Activated T-cell treated with anti-CD3 and anti-CD28 coated beads, Interleukin-2, amount 50 U/mL, for 72 hours (primary cell): ENCODE results near the gene PAXX. TPM values are rescaled to one million over a fixed set of nuclear protein-coding genes. Genes with fewer than 3 reads are reported as not detected.

Source experiments
- ATAC-seq, 2 donors: fragments of 150-1000 bp; cut with Tn5 transposase; replicated peaks in 1 of 2; 2 replicates each; pipeline ENCODE4 v1.10.0; 2021; ENCODE audit warnings: moderate library complexity in 2 of 2, mild to moderate bottlenecking in 1 of 2
- DNase-seq, 2 donors: peaks; one replicate each; pipeline ENCODE4 v3.0.0; 2021 to 2022; ENCODE audit warnings: mixed read lengths in 1 of 2
- H3K27ac Mint-ChIP-seq: one replicate; pipeline ENCODE4 v1.8.0; 2022; ENCODE audit warnings: mild to moderate bottlenecking, moderate library complexity, mixed read lengths
- H3K27me3 Mint-ChIP-seq: one replicate; pipeline ENCODE4 v1.8.0; 2022; ENCODE audit warnings: low read depth, mixed read lengths
- H3K36me3 Mint-ChIP-seq, 2 donors: one replicate each; pipeline ENCODE4 v1.8.0; 2022; ENCODE audit warnings: mixed read lengths in 2 of 2, mild to moderate bottlenecking in 1 of 2; ENCODE audit not compliant: insufficient read depth in 2 of 2
- H3K4me1 Mint-ChIP-seq: one replicate; pipeline ENCODE4 v1.8.0; 2022; ENCODE audit warnings: low read depth, mixed read lengths
- H3K4me3 Mint-ChIP-seq, 2 donors: one replicate each; pipeline ENCODE4 v1.8.0; 2022; ENCODE audit warnings: mild to moderate bottlenecking in 2 of 2, mixed read lengths in 2 of 2, moderate library complexity in 2 of 2
- H3K9me3 Mint-ChIP-seq, 2 donors: one replicate each; pipeline ENCODE4 v1.8.0; 2022; ENCODE audit warnings: mixed read lengths in 2 of 2
- total RNA-seq, 2 donors: library from RNA; stranded (reverse); gene quantifications; one replicate each; pipeline ENCODE4 v1.2.3, GENCODE V29; 2022

PAXX gene
- total RNA-seq, 2 donors from 2014 or later = 51.8 to 56.9 TPM

DNA sequence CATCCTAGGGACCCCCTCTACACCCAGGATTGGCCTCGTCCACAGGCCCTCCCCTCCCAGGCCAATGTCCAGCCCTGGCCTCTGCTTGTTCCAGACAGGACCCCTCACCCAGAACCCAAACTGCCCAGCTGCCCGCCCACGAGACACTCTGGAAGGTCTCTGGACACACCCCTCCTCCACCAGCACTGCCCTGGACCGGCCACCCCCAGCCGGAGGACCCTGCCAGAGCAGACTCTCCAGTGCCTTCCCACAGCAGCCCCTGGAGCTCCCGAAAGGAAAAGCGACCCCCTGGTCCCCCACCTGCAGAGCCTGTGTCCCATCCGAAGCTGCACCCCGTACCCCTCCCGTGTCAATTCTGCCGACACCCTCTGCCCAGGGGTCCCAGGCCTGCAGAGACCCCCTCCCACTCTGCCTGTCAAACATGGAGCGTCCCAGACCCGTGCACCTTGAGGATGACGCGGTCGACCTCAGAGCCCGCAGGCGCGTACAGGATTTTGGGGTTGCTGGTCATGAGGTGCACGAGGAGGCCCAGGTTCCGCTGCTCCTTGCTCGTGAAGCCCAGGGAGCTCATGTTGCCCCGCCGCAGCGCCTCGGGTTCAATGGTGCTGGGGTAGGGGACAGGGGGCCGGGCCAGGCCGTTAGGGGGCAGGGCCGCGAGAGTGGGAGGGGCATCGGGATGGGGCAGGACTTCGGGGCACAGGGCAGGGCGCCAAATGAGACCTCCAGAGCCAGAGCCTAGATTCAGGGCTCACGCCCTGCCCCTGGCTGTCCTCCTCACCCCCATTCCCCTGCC lies 27.9 kb downstream of the PAXX start:
- ATAC-seq = no peak
- H3K4me1 Mint-ChIP-seq = no peaks in the 10 kb centered on the region
- H3K9me3 Mint-ChIP-seq = no peaks in the 10 kb centered on the region
- no peak overlapping the region for H3K4me3 Mint-ChIP-seq
- no peaks in the 10 kb centered on the region for H3K36me3 Mint-ChIP-seq
- DNase-seq = no peak
- no peak overlapping the region for H3K27ac Mint-ChIP-seq
- H3K27me3 Mint-ChIP-seq = no peaks in the 10 kb centered on the region

GRCh38 chr9:137020771-137021567 lies 28.7 kb downstream of the PAXX start:
- no peak for ATAC-seq
- Mint-ChIP-seq H3K27me3 (no peaks in the 10 kb centered on the region), H3K4me1 (no peaks in the 10 kb centered on the region), H3K27ac (no peak overlapping the region), H3K9me3 (no peaks in the 10 kb centered on the region), H3K36me3 (no peaks in the 10 kb centered on the region), H3K4me3 (no peak overlapping the region)
- DNase-seq = no peak

- Mint-ChIP-seq H3K4me3 (no peak overlapping the region), H3K27ac (no peak overlapping the region), H3K9me3 (no peaks in the 10 kb centered on the region), H3K36me3 (no peaks in the 10 kb centered on the region), H3K27me3 (no peaks in the 10 kb centered on the region), H3K4me1 (no peaks in the 10 kb centered on the region)
- no peak for DNase-seq
- peak in 1 of 2 donors; percentile 10 for ATAC-seq
These were observed 29.4 kb downstream of the PAXX start for GRCh38 chr9:137021568-137021978.

DNA sequence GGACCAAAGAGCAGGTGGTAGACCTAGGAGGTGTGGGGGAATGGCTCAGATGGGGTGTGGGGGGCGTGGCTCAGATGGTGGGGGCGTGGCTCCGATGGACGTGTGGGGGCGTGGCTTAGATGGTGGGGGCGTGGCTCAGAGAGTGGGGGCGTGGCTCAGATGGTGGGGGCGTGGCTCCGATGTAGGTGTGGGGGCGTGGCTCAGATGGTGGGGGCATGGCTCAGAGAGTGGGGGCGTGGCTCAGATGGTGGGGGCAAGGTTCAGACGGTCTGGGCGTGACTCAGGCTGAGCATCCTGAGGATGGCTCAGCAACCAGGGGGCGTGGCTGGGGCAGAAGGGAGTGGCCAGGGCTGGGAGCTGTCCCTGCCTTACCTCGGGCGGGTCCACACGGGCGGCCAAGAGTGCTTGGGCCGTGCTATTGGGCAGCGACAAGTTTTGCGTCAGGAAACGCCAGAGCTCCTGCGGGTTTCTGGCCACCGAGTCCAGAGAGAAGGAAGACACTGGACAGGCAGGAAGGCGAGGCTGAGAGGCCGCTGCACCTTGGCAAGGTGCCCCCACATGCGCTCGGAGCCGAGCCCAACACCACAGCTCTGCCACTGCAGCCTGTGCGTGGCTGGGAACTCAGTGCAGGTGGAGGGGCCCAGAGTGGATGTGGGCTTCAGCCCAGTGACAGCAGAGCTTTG lies 29.9 kb downstream of the PAXX start:
- H3K9me3 Mint-ChIP-seq = no peaks in the 10 kb centered on the region
- ATAC-seq = peak; percentile 89 to 93

DNA sequence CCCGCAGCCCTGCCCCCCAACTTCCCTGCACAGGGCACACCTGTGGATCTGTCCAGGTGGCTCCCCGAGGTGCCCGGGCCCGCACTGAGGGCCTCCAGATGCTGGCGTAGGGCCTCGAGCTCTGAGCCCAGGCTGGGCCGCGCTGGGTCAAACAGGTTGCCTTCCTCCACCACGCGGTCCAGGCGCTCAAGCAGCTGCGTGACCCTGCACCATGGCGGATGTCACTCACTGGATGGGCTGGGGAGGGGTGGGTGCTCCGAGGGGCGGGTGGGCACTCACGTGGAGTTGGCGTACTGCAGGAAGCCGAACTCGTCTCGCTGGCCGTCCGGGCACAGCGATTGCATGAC lies 30.4 kb downstream of the PAXX start:
- ATAC-seq = peak in 1 of 2 donors; percentile 1
- no peaks in the 10 kb centered on the region for H3K36me3 Mint-ChIP-seq
- no peak overlapping the region for H3K27ac Mint-ChIP-seq
- no peak for DNase-seq
- H3K4me3 Mint-ChIP-seq = no peak overlapping the region
- H3K9me3 Mint-ChIP-seq = no peaks in the 10 kb centered on the region
- no peaks in the 10 kb centered on the region for H3K4me1 Mint-ChIP-seq
- no peaks in the 10 kb centered on the region for H3K27me3 Mint-ChIP-seq

More for the DNA sequence above, 29.9 kb downstream of the PAXX start:
- H3K27ac Mint-ChIP-seq = no peak overlapping the region
- H3K4me3 Mint-ChIP-seq = no peak overlapping the region
- no peaks in the 10 kb centered on the region for H3K27me3 Mint-ChIP-seq
- peak; percentile 88 for DNase-seq
- no peaks in the 10 kb centered on the region for H3K36me3 Mint-ChIP-seq
- H3K4me1 Mint-ChIP-seq = no peaks in the 10 kb centered on the region

GRCh38 chr9:137023157-137023556 lies 30.9 kb downstream of the PAXX start:
- Mint-ChIP-seq H3K4me3 (no peak overlapping the region), H3K36me3 (no peaks in the 10 kb centered on the region), H3K9me3 (no peaks in the 10 kb centered on the region), H3K27me3 (no peaks in the 10 kb centered on the region), H3K27ac (no peak overlapping the region), H3K4me1 (no peaks in the 10 kb centered on the region)
- DNase-seq = no peak
- no peak for ATAC-seq

DNA sequence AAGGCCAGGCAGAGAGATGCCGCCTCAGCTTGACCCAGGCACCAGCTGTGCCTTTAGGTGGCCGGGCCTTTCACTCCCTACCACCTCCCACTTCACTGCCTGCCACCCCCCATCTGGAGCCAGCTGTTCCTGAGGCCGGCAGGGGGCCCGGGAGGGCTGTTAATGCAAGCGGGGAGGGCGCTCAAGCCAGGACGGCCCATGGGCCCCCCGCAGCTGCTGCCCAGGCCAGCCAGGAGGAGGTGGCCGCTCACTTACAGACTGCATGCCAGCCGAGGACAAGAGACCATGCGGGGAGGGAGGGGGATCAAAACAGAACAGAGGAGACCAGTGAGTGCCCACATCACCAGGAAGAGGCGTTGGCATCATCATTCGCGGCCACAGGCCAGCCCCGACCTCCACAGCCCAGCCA lies 31.4 kb downstream of the PAXX start:
- ATAC-seq (no peak), DNase-seq (no peak)
- no peak overlapping the region for H3K4me3 Mint-ChIP-seq
- no peaks in the 10 kb centered on the region for H3K36me3 Mint-ChIP-seq
- H3K27me3 Mint-ChIP-seq = no peaks in the 10 kb centered on the region
- no peaks in the 10 kb centered on the region for H3K4me1 Mint-ChIP-seq
- no peak overlapping the region for H3K27ac Mint-ChIP-seq
- no peaks in the 10 kb centered on the region for H3K9me3 Mint-ChIP-seq

- DNase-seq = no peak
- H3K9me3 Mint-ChIP-seq = no peaks in the 10 kb centered on the region
- peaks cover 18% of the 10 kb centered on the region for H3K4me1 Mint-ChIP-seq
- no peaks in the 10 kb centered on the region for H3K27me3 Mint-ChIP-seq
- no peak overlapping the region for H3K27ac Mint-ChIP-seq
- no peak for ATAC-seq
- H3K36me3 Mint-ChIP-seq = no peaks in the 10 kb centered on the region
- no peak overlapping the region for H3K4me3 Mint-ChIP-seq
These were observed 33.3 kb downstream of the PAXX start for GRCh38 chr9:137025517-137025966.

- DNase-seq = no peak
- Mint-ChIP-seq H3K4me1 (peaks cover 24% of the 10 kb centered on the region), H3K4me3 (no peak overlapping the region), H3K9me3 (no peaks in the 10 kb centered on the region), H3K36me3 (no peaks in the 10 kb centered on the region), H3K27me3 (no peaks in the 10 kb centered on the region), H3K27ac (no peak overlapping the region)
- ATAC-seq = no peak
These were observed 34.2 kb downstream of the PAXX start for GRCh38 chr9:137026384-137026783.

DNA sequence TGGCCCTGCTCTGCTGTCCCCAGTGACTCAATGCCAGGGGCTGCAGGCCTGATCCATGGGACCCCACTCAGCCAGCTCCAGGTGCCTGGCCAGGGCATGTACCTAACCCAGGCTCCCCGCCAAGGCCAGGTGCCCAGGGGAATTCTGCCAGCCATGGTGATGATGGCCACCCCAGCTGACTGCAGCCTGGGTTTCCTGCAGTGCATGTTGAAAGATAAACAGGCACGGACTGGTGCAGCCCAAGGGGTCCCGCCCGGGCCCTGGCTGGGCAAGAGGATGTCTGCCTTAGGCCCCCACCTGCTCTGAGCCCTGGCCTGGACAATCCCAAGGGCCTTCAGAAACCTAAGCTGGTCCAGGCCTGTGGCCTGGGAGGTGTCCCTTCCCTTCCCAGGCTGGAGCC lies 34.6 kb downstream of the PAXX start:
- Mint-ChIP-seq H3K4me1 (peaks cover 27% of the 10 kb centered on the region), H3K36me3 (no peaks in the 10 kb centered on the region), H3K9me3 (no peaks in the 10 kb centered on the region), H3K27me3 (no peaks in the 10 kb centered on the region), H3K4me3 (peak overlapping the region; percentile 72 to 77), H3K27ac (no peak overlapping the region)
- DNase-seq = no peak
- ATAC-seq = no peak

- H3K36me3 Mint-ChIP-seq = no peaks in the 10 kb centered on the region
- H3K27me3 Mint-ChIP-seq = no peaks in the 10 kb centered on the region
- H3K9me3 Mint-ChIP-seq = no peaks in the 10 kb centered on the region
- DNase-seq = peak in 1 of 2 donors; percentile 25
- H3K4me1 Mint-ChIP-seq = peaks cover 35% of the 10 kb centered on the region
- H3K27ac Mint-ChIP-seq = peak within 1 kb of the TSS; percentile 12
- ATAC-seq = no peak
- H3K4me3 Mint-ChIP-seq = peak within 1 kb of the TSS; percentile 77 to 79
These were observed 35.4 kb downstream of the PAXX start, which contains the start of gene ABCA2 for GRCh38 chr9:137027369-137028262. ABCA2 (minus strand) TSS chr9:137028237; CDS start chr9:137028140, 97 bp downstream.

- no peaks in the 10 kb centered on the region for H3K9me3 Mint-ChIP-seq
- ATAC-seq = peak; percentile 46 to 59
- H3K36me3 Mint-ChIP-seq = no peaks in the 10 kb centered on the region
- H3K27me3 Mint-ChIP-seq = no peaks in the 10 kb centered on the region
- H3K4me1 Mint-ChIP-seq = peaks cover 43% of the 10 kb centered on the region
- peak overlapping the region; percentile 12 for H3K27ac Mint-ChIP-seq
- DNase-seq = peak; percentile 75 to 83
- H3K4me3 Mint-ChIP-seq = peak overlapping the region; percentile 69 to 79
These were observed 36.2 kb downstream of the PAXX start for GRCh38 chr9:137028263-137029057.
